Lower leg skin (tissue), 3 donors: ENCODE measurements around the gene SCAMP3.

Experiments used
- CTCF ChIP-seq, 3 donors: fragments of 450-650 bp; IDR thresholded peaks; one replicate each; pipeline ENCODE4 v1.5.1; 2016; ENCODE audit warnings: antibody characterized with exemption in 3 of 3, mild to moderate bottlenecking in 3 of 3, moderate library complexity in 2 of 3
- POLR2A ChIP-seq, 2 donors: fragments of 450-650 bp; IDR thresholded peaks; one replicate each; pipeline ENCODE4 v1.6.1; 2016 to 2017; ENCODE audit warnings: antibody characterized with exemption in 2 of 2, mild to moderate bottlenecking in 1 of 2, moderate library complexity in 1 of 2

- TF ChIP-seq CTCF (IDR thresholded peaks at IDR 0.05) (no peak), POLR2A (IDR thresholded peaks at IDR 0.05) (no peak)
Measured at GRCh38 chr1:155251566-155251965, 10.6 kb downstream of the SCAMP3 start.
